B cell (primary cell): Measurements from ENCODE around the gene CEP41.

Experiments used
- EZH2 ChIP-seq: IDR thresholded peaks from 2 replicates; pipeline ENCODE4 v1.6.1; 2012; ENCODE audit warnings: borderline replicate concordance, low read depth, mild to moderate bottlenecking, moderate library complexity, low read length; ENCODE audit not compliant: insufficient read depth, poor library complexity, severe bottlenecking
- TF ChIP-seq, protein P1 (sequence below): fragments of 200-600 bp; IDR thresholded peaks from one replicate; pipeline ENCODE4 v1.8.0; 2022; ENCODE audit warnings: antibody characterized with exemption, mild to moderate bottlenecking

- TF ChIP-seq, protein P1, sequence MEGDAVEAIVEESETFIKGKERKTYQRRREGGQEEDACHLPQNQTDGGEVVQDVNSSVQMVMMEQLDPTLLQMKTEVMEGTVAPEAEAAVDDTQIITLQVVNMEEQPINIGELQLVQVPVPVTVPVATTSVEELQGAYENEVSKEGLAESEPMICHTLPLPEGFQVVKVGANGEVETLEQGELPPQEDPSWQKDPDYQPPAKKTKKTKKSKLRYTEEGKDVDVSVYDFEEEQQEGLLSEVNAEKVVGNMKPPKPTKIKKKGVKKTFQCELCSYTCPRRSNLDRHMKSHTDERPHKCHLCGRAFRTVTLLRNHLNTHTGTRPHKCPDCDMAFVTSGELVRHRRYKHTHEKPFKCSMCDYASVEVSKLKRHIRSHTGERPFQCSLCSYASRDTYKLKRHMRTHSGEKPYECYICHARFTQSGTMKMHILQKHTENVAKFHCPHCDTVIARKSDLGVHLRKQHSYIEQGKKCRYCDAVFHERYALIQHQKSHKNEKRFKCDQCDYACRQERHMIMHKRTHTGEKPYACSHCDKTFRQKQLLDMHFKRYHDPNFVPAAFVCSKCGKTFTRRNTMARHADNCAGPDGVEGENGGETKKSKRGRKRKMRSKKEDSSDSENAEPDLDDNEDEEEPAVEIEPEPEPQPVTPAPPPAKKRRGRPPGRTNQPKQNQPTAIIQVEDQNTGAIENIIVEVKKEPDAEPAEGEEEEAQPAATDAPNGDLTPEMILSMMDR = no peak
- TF ChIP-seq EZH2 = no peak
Observed at GRCh38 chr7:130490311-130490791, 49.5 kb upstream of the CEP41 start.
